GM21526 (cell line): ENCODE data around the gene TRIM32.
A peak's percentile ranks its signal among the peaks of the same experiment; 100 is the strongest.

Experiments
- ATAC-seq: cut with Tn5 transposase; IDR thresholded peaks from one replicate; pipeline ENCODE4 v1.9.1; 2021; ENCODE audit warnings: moderate library complexity; ENCODE audit not compliant: unreplicated experiment, low FRiP score

The TRIM32 gene, protein sequence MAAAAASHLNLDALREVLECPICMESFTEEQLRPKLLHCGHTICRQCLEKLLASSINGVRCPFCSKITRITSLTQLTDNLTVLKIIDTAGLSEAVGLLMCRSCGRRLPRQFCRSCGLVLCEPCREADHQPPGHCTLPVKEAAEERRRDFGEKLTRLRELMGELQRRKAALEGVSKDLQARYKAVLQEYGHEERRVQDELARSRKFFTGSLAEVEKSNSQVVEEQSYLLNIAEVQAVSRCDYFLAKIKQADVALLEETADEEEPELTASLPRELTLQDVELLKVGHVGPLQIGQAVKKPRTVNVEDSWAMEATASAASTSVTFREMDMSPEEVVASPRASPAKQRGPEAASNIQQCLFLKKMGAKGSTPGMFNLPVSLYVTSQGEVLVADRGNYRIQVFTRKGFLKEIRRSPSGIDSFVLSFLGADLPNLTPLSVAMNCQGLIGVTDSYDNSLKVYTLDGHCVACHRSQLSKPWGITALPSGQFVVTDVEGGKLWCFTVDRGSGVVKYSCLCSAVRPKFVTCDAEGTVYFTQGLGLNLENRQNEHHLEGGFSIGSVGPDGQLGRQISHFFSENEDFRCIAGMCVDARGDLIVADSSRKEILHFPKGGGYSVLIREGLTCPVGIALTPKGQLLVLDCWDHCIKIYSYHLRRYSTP

DNA sequence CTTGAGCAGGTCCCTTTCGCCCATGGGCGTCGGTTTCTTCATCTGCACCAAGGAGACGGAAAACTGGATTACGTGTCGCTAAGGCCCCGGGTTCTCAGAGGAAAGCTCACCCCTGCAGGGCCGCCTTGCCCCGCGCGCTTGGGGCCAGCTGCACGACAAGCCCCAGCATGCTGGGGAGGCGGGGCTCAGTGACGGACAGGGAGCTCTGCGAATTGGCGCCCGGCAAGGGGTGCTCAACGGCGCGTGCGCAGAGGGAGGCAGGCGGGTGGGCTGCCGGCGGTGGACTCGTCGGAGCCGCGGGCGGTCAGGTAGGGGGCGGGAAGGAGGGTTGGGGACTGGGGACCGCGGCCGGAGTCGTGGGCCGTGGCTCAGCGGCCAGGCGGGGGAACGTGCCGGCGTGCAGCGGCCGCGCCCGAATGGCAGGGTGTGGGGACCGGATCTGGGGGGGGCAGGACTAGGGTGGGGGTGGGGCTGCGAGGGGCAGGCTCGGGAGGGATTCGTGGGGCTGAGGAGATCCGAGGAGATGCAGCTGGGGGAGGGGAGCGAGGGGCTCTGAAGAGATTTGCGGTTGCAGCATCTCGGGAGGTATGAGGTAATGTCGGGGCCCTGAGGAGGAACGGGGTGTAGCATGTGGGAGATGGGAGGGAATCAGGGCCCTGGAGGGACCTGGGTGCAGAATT is at the start of gene TRIM32:
Gene TRIM32 (plus strand): TSS at position 232 of the 680 bp plus-strand sequence. CDS start 10,438 bp downstream, outside the sequence.
- ATAC-seq: peak; percentile 98

DNA sequence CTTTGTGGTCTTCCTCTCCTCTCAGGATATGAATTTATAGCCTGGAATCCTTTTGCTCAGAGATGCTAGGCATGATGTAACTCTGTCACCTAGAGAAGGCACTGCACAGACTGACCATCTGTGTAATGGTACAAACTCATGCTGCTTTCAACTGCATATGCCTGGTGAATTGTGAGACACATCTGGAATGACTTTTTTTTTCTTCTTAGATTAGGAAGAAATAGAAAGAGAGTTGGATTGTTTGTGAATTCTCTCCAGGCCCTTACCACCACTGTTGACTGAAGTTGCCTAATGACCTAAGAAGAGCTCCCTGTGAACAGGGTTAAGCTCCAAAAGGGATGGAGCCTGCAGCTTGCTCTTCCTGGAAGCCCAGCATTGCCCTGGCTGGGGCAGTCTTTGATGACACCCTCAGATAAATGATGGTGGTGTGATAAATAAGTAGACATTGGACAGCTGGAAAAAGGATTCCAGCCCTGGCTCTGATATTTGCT is 47.8 kb upstream of the TRIM32 start:
- no peak for ATAC-seq

DNA sequence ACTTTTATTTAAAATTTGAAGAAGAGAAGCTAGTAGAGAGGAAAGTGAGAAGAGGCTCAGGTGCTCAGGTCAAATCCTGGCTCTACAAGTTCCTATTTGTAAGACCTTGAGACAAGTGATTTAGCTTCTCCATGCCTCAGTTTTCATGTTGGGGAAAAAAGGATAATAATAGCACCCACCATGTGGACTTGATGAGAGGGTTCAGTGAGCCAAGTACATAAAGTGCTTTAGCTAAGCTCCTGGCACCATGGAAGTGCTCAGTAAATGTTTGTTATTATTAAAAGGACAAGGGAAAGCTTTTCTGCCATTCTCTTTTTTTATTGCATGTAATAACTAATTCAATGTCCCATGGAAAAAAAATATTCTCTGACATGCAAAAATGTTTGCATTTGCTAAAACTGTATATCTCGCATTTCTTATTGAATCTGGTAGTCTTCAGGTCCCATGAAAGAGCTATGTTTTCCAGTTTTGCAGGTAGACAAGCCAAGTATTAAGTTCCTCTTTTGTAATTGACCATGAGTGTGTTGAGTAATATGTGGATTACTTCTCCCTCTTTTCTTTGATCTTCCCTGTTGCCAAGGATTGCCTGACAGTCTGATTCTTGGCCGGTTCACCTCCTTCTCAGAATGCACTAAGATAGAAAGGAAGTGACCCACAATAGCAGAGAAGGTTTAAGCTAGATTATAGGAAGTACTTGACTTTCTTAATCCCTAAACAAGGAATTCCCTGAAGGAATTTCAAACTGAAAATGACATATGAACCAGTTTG is 45.6 kb upstream of the TRIM32 start:
- ATAC-seq: no peak

DNA sequence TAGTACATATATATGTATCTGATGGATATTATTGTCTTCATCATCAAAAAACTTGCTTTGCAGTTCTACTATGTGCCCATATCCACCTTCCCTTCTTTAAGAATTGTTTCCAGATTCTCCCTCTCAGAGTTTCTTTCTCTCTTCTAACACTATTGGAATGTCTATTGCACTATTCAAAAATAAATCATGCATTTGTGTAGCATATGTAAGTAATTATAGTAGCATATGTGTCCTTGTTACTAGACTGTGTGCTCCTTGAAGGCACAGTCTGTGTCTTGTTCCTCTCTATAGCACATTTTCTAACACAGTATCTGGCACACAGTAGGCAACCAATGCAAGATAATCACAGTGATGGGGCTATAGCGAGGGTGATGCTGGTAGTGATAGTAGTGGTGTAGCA is 43.4 kb upstream of the TRIM32 start:
- ATAC-seq: no peak

DNA sequence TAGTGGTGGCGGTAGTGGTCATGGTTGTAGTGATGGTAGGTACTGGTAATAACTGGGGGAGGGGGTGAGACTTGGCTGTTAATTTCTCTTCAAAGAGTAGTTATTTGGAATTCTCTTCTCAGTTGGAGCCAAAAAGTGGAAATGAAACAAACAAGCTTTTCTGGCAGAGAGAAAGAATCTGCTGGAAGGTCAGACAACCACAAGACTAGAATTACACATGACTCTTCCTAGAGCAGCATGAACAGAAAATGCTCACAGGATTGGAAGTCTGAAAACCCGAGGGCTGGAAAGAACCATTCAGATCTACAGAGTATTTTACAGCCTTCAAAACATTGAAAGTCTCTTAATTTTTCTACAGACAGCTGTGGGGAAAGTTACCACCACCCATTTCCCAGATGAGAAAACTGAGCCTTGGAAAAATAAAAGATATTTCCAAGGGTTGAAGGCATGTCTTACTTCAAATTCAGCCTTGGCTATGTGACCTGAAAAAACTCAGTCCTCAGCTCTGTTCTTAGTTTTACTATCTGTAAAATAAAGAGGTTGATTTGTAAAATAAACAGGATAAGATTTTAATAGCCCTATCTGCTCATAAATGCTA is 42.9 kb upstream of the TRIM32 start:
- ATAC-seq: no peak

DNA sequence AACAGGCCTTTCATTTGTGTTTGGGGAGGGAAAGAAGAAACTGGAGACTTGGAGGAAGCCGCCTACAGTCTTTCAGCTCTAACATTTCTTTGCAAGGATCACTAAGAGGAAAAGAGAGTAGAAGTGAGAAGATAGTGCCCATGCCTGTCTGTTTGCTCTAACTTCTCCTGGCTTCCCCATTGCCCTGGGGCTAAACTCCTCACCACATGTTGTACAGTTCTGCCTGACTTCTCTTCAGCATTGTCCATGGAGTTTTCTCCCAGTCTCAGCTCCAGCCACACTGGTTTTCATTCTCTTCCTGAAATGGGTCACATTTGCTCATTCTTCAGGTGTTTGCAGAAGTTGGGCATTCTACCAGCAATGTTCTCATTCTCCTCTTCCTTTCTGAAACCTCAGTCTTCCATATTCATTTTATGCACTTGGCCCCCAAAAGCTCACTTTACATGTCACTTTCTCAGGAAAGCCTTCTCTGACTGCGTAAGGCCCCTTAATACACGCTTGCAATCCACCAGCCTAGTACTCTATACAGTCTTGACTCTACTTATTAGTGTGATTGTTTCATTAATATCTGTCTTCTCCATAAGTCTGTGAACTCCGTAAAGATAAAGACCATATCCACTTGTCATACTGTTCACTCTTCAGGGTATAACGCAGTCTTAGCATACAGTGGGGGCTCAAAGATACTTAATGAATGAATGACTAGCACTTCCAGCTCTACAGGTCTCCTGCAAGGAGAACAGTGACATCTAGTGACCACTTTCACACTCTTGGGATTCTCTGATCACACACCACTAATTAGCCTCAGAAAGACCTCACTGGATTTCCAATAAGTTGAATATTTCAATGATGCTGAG is 40.2 kb upstream of the TRIM32 start:
- ATAC-seq: no peak

DNA sequence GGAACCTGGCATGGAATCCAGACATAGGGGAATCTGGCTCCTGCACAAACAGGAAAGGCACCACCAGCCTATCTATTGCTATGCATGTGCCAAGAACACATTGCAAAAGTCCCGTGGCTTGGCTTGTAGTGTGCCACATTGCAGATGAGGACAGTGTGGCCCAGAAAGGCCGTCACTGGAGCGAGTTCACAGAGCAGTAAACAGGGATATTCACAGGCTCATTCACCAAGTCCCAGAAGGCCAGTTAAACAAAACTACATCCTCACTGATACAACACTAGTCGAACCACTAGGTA is 39.6 kb upstream of the TRIM32 start:
- ATAC-seq: no peak

DNA sequence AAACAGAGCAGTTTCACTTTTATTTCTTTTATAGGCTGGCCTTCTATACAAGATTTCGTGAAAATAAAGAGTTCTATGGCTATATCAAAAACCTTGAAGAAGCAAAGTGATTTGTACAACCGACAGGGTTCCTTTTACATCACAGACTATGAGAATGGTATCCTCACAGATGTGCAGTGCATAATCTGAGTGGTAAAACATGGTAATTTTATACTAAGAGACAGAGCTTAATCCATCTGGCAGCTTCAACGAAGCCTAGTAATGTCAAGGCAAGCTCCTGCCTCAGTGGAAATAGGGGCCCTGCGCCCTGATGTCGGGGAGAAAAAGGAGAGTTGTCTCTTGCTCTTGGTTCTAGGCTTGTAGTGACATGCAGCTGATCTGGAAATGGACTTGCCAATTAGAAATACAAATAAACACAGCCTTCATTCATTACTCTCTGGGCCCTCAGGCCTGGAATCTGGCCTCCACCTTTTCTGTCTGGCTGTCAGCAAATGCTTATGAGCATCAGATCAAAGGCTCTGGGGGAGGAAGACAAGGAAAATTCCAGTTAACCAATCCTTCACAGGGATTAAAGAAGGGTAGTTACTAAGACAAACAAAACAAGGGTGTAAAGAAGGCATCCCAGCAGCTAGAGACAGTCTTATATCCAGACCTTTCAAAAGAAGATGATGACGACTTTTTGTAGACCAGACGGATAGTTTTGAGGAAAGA is 33.6 kb upstream of the TRIM32 start:
- no peak for ATAC-seq

DNA sequence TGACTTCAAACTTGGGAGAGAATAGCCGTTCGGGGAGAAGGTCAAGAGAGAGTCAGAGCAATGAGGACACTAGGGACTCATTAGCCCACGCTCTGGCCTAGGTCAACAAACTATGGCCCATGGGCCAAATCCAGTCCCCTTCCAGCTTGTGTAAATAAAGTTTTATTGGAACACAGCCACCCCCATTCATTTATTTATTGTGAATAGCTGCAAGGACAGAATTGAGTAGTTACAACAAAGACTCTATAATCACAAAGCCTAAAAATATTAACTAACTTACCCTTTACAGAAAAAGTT is 33.1 kb upstream of the TRIM32 start:
- no peak for ATAC-seq

DNA sequence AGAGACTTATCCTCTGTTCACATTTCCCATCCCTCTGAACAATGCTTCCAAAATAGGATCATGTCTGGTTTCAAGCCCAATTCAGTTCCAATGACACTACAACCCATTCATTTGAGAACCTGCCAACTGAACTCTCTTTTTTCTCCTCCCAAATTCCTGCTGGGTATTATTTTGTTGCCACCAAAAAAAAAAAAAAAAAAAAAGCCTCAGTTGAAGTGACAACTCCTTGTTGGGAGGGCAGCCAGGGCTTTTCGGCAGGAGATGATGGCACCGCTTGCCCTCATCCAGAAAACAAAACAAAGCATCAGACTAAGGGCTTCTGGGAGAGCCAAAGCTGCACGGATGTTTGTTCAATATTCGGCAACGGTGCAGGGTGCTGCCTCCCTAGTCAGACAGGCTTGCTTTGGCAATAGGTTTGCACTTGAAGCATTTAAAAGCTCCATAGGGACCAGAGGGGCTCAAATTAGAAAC is 30.6 kb upstream of the TRIM32 start:
- no peak for ATAC-seq

DNA sequence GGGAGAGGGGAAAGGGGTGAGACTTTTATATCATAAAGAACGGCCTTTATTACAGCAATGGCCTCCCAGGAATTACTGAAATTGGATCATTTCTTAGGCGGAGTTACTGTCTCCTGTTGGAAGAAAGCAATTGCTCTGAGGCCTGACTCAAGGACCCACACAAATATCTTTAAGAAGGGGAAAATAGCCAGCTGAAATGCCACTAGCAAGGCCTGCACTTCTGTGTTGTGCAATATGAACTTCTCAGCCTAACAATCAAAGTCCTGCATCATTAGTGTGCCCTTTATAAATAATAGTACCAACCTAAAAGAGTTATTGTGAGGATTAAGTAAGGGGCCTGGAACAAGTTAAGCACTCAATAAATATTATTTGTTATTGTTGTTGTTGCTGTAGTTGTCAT is 30.1 kb upstream of the TRIM32 start:
- ATAC-seq: no peak

DNA sequence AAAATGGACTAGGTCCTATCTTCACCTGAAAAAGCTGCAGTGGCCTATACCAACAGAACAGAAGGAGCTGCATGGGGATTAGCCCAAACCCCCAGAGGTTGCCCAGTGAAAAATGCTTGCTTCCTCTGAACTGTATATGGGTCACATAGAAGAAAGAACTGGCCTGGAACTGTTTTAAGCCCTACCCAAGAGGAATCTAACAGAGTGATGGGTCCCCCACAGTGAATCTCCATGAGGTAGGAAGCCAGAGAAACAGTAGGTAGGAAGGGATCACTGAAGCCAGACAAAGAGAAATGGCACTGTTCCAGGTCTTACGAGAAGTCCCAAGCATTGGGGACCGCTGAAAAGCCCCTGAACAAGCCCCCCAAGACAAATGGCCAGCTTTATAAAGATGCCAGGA is 28.8 kb upstream of the TRIM32 start:
- no peak for ATAC-seq

DNA sequence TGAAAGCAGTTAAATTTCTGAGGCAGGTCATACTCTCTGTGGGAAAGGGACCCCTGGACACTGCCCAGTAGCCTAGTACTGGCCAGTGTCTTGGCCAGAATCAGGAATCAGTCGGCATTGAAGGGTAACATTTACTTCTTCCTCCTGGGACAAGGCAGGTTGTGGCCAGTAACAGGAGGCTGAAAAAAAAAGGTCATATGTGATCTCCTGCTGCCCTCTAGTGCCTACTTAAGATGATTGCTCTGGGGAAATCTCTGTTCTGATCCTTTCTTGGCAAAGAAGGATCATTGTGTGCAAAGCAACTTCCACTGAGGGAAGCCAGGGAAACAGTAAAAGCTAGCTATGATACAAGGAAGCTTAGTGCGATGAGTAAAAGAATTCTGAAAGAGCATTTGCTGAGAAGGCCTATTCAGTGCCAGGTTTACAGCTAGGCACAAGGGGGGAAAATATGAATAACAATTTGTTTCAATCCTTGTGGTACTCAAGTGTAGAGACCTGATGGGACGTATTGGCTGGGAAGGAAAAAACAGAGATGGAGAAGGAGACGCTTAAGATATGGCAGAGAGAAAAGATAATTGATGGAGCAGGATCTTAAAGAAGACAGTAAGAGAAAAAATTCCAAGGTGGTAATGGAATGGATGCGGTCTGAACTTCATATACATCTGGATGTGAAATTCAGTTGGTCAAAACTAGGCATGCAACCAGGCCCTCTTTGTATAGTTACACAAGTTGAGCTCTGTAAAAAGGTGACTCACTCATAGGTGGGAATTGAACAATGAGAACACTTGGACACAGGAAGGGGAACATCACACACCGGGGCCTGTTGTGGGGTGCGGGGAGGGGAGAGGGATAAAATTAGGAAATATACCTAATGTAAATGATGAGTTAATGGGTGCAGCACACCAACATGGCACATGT is 25.8 kb upstream of the TRIM32 start:
- ATAC-seq: peak; percentile 95

DNA sequence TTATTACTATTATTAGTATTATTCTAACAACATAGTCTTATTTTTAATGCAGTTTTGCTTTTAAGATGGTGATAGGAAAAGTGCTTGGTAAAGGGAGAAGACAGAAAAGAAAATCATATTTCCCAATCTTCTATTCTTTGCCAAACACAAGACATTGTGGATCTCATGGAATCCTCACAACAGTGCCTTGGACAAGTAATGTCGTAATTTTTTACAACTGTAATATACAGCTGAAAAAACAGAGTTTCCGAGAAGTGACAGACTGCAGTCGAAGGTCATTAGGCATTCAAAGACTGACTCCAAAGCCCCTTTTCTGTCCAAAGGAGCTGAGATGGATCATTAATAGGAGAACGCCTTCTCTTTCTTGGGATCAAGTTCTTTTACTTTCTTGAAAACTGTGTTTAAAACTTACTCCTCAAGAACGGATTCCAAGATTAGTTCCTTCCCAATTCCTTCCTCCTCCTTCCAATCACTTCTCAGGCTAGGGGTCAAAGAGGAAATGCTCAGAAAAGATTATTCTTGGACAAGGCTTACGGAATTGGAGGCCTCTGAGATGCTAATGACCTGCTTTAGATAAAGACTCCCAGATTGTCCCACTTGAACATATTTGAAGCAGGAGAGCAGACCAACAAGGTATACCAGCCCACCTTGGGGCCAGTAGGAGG is 24.3 kb upstream of the TRIM32 start:
- ATAC-seq: no peak

DNA sequence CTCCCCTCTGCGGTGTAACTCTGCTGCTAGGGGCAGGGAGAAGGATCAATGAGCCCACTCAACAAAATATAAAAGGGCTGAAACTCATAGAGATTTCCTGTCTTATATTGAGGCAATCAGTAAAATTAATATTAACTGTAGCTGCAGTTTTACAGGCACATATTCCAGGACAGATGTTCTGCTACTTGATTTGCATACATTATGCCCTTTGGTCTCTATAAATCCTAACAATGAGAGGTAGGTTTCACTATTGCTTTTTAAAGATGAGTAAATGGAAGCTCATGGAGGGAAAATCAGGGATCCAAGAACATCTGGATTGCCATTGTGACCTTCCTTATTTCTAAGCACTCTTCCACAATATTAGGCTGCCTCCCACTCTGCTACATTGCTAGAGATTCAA is 23.5 kb upstream of the TRIM32 start:
- no peak for ATAC-seq

DNA sequence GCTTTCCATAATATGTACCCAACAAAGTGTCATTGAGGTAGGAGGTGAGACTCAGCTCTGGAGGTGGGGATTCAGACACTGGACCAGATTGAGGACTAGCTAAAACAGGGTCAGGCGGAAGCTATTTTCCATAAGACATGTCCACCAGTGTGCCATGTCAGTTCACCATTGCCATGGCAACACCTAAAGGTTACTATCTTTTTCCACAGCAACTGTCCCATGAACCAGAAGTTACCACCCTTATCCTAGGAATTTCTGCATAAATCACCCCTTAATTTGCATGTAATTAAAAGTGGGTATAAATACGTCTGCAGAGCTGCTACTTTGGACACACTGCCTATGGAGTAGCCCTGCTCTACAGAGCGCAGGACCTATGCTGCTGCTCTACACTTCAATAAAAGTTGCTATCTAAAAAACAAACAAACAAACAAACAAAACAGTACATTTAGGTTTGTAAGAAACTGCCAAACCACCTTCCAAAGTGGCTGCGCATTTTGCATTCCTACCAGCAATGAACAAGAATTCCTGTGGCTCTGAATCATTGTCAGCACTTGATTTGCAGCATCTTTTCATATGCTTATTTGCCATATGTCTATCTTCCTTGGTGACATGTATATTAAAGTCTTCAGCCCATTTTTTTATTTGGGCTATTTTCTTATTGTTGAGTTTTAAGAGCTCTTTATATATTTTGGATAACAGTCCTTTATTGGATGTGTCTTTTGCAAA is 18.0 kb upstream of the TRIM32 start:
- no peak for ATAC-seq

DNA sequence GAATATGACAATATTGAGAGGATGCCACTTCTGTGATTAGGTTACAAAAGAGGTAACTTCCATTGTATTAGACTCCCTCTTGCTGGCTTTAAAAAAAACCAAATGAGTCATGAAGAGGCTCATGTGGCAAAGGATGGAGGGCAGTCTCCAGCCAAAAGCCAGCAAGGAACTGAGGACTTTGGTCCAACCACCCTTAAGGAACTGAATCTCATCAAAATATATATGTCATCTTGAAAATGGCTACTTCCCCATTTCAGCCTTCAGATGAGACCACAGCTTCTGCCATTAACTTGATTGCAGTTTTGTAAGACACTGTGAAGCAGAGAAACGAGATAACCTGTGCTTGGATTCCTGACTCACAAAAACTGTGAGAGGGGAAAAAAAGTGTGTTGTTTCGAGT is 15.5 kb upstream of the TRIM32 start:
- ATAC-seq: no peak
